ENCODE measurements around the gene LDB1. TPM values are rescaled to one million over a fixed set of nuclear protein-coding genes. Genes with fewer than 3 reads are reported as not detected.

Gene LDB1
- total and polyA plus RNA-seq, 10 of the 15 experiments (the other 5 are each of a cell fraction or from before 2014, with no cell fraction given), result 1.7 to 71.5 (median 36.9) TPM

GRCh38 chr10:102157224-102157623 is 37.1 kb upstream of the LDB1 start:
- ATAC-seq (no peak), DNase-seq (ENCODE audit: low read depth, low spot score) (no peak), FAIRE-seq (no peak)
- Histone ChIP-seq H3K4me2 (ENCODE audit: control insufficient read depth, insufficient read depth) (no peak overlapping the region), H2AFZ (ENCODE audit: control insufficient read depth, low read depth, low read length) (no peak overlapping the region), H3K9me3 (replicated peaks; ENCODE audit: control insufficient read depth, insufficient read depth, low read length) (no peaks in the 10 kb centered on the region), H3K27me3 (replicated peaks in 1 of 2; ENCODE audit: control insufficient read depth in 2 of 2, insufficient read depth in 2 of 2, low read length in 1 of 2) (no peaks in the 10 kb centered on the region), H3K79me2 (ENCODE audit: control insufficient read depth, insufficient read depth, low read length) (peaks cover 54% of the 10 kb centered on the region), H3K4me3 (no peak overlapping the region), H3K4me1 (ENCODE audit: control insufficient read depth, insufficient read depth, low read length) (no peaks in the 10 kb centered on the region; the same call in 1 of the 2 replicates), H4K20me1 (ENCODE audit: control insufficient read depth, insufficient read depth) (no peaks in the 10 kb centered on the region; the same call in none of the 2 replicates), H3K36me3 (ENCODE audit: control insufficient read depth in 2 of 2, insufficient read depth in 2 of 2, low read length in 1 of 2) (peaks cover 42 to 55% of the 10 kb centered on the region in 2 experiments), H3K9ac (ENCODE audit: control insufficient read depth, insufficient read depth, low read length) (no peak overlapping the region), H3K27ac (ENCODE audit: control insufficient read depth, insufficient read depth) (no peak overlapping the region; the same call in 1 of the 2 replicates)
- ChIA-PET SMC1A (ENCODE audit: uncharacterized antibody, unreplicated experiment) (interaction anchor here (1.1 to 1.4 kb wide), 4 partner anchors 10 to 23 kb away, joined by 3 read pairs; no protein-coding TSS in a partner anchor), POLR2A (interaction anchor here (0.7 to 1.2 kb wide), 3 partner anchors 122 to 227 kb away, joined by 3 read pairs; no protein-coding TSS in a partner anchor), CTCF (interaction anchor here (0.7 to 4.5 kb wide), 7 partner anchors 10 to 194 kb away, joined by 3 to 38 read pairs (median 7); no protein-coding TSS in a partner anchor), RAD21 (ENCODE audit: unreplicated experiment) (interaction anchor here (0.9 kb wide), 1 partner anchor 73 kb away, joined by 3 read pairs; no protein-coding TSS in a partner anchor)
- TF ChIP-seq CTCF (IDR thresholded peaks at IDR 0.05 in 2 of 3, conservative IDR thresholded peaks at IDR 0.05 in 1 of 3; ENCODE audit: control insufficient read depth in 2 of 3, extremely low read depth in 1 of 3, insufficient read depth in 1 of 3, low read depth in 3 of 3, low read length in 3 of 3) (no peak), RB1 (IDR thresholded peaks at IDR 0.05; ENCODE audit: borderline replicate concordance) (no peak), NFYB (IDR thresholded peaks at IDR 0.05; ENCODE audit: insufficient read depth, low read depth, low read length) (no peak), SMAD5 (IDR thresholded peaks at IDR 0.05; ENCODE audit: low read depth) (no peak), SUZ12 (IDR thresholded peaks at IDR 0.05; ENCODE audit: unreplicated experiment) (no peak), ZNF274 (IDR thresholded peaks at IDR 0.05; ENCODE audit: insufficient read depth, insufficient read length) (no peak), IRF3 (IDR thresholded peaks at IDR 0.05) (no peak), EZH2 (IDR thresholded peaks at IDR 0.05; ENCODE audit: borderline replicate concordance, control insufficient read depth, low read depth, low read length) (no peak)
- WGBS (ENCODE audit: insufficient coverage, insufficient replicate concordance, low lambda C conversion rate, missing lambda C conversion rate), result 96% methylated on average over 3 of the region's 3 CpGs
- intact Hi-C loops (cut with micrococcal nuclease; ENCODE audit: unreplicated experiment) (no loop called here), in situ Hi-C loops (cut with MboI) (no loop called here)
- BruUV-seq (replicated peaks), result no TSS peak

Measured in GM12878 (cell line).